Measurements from ENCODE around the gene SPAG4. TPM values are rescaled to one million over a fixed set of nuclear protein-coding genes. Genes with fewer than 3 reads are reported as not detected.

SPAG4 gene
- total RNA-seq, 1 donor from 2014 or later, result 3.3 TPM

DNA sequence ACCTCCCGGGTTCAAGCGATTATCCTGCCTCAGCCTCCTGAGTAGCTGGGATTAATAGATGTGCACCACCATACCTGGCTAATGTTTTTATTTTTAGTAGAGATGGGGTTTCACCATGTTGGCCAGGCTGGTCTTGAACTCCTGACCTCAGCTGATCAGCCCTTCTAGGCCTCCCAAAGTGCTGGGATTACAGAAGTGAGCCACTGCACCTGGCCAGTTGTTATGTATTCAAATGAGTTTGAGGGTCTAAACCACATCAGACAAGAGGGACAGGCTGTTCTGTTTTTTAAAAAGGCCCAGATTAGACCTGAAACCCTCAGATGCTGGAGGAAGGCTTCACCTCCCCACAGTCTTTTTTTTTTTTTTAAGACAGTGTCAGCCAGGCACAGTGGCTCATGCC is 4.1 kb upstream of the SPAG4 start:
- peaks cover 11% of the 10 kb centered on the region for H3K27me3 Mint-ChIP-seq (ENCODE audit: insufficient read depth, low read depth)
- H3K9ac ChIP-seq, result no peak overlapping the region
- H3K9me3 Mint-ChIP-seq, result no peaks in the 10 kb centered on the region

DNA sequence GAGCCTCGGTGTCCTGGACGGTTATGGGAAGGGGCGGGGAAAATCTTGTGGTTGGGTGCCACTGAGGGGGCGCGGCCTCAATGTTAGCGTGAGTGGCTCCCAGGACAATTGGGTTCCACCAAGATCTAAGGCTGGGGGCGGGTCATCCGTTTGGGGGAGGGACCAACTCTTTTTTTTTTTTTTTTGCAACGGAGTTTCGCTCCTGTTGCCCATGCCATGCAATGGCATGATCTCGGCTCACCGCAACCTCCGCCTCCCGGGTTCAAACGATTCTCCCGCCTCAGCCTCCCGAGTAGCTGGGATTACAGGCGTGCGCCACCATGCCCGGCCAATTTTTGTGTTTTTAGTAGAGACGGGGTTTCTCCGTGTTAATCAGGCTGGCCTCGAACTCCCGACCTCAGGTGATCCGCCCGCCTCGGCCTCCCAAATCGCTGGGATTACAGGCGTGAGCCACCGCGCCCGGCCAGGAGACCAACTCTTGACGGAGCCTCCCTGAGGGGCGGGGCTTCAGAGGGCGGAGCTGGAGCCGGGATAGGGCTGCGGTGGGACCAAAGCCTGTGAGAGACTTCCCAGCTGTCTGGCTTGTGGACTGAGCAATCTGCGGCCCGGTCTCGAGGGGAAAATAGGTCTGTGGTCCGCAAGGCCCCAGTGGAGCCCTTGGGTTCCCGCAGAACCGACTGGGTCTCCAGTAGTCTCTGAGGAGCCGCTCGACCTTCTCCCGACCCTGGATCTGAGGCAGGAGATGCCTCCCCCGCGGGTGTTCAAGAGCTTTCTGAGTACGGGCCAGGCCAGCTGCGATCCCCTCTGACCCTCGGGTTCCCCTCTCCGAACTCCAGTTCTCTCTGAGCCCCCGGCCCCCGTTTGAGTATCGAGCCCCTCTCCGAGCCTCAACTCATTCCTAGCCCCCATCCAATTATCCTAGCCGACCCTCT is 1.1 kb downstream of the SPAG4 start:
- Mint-ChIP-seq H3K4me1 (peaks cover 22% of the 10 kb centered on the region), H3K27ac (no peak overlapping the region), H3K27me3 (ENCODE audit: insufficient read depth, low read depth) (peaks cover 11% of the 10 kb centered on the region), H3K9me3 (no peaks in the 10 kb centered on the region), H3K4me3 (peak overlapping the region; percentile 91), H3K36me3 (peaks cover 9% of the 10 kb centered on the region)
- Histone ChIP-seq H3K9me3 (ENCODE audit: low read depth) (no peaks in the 10 kb centered on the region), H3K27ac (no peak overlapping the region), H2AFZ (replicated peaks) (no peak overlapping the region), H3K9ac (no peak overlapping the region), H4K20me1 (ENCODE audit: low read depth) (peaks cover 3% of the 10 kb centered on the region), H3K27me3 (peaks cover 15% of the 10 kb centered on the region), H3K4me1 (peaks cover 14% of the 10 kb centered on the region), H3K4me3 (peak overlapping the region; percentile 46), H3F3A (ENCODE audit: low read depth) (peaks cover 58% of the 10 kb centered on the region), H3K4me2 (peak overlapping the region; percentile 94), H3K79me2 (ENCODE audit: low read depth) (no peaks in the 10 kb centered on the region), H3K36me3 (no peaks in the 10 kb centered on the region)
- TF ChIP-seq EZH2 (IDR thresholded peaks at IDR 0.05) (no peak), CTCF (IDR thresholded peaks at IDR 0.05) (no peak)
- DNase-seq (ENCODE audit: low spot score), result peak; percentile 100

More for the DNA sequence above, 4.1 kb upstream of the SPAG4 start:
- no peak for DNase-seq (ENCODE audit: low spot score)
- Histone ChIP-seq H3K27me3 (peaks cover 4% of the 10 kb centered on the region), H3K4me2 (no peak overlapping the region), H3K27ac (no peak overlapping the region), H2AFZ (replicated peaks) (no peak overlapping the region), H3K79me2 (ENCODE audit: low read depth) (no peaks in the 10 kb centered on the region), H3F3A (ENCODE audit: low read depth) (peaks cover 11% of the 10 kb centered on the region), H3K9me3 (ENCODE audit: low read depth) (no peaks in the 10 kb centered on the region), H3K36me3 (no peaks in the 10 kb centered on the region), H3K4me1 (no peaks in the 10 kb centered on the region), H3K4me3 (no peak overlapping the region), H4K20me1 (ENCODE audit: low read depth) (no peaks in the 10 kb centered on the region)
- Mint-ChIP-seq H3K4me1 (peaks cover 3% of the 10 kb centered on the region), H3K36me3 (no peaks in the 10 kb centered on the region), H3K27ac (no peak overlapping the region), H3K4me3 (no peak overlapping the region)
- no peak for TF ChIP-seq EZH2 (IDR thresholded peaks at IDR 0.05)
- TF ChIP-seq CTCF (IDR thresholded peaks at IDR 0.05), result no peak
- no peak for TF ChIP-seq EZH2phosphoT487 (IDR thresholded peaks at IDR 0.05)

- peaks cover 67% of the 10 kb centered on the region for H3F3A ChIP-seq (ENCODE audit: low read depth)
- peaks cover 3% of the 10 kb centered on the region for H4K20me1 ChIP-seq (ENCODE audit: low read depth)
- peak; percentile 79 for DNase-seq (ENCODE audit: low spot score)
- peaks cover 15% of the 10 kb centered on the region for H3K27me3 ChIP-seq
- H3K27ac ChIP-seq, result no peak overlapping the region
- TF ChIP-seq EZH2 (IDR thresholded peaks at IDR 0.05) (no peak), EZH2phosphoT487 (IDR thresholded peaks at IDR 0.05) (no peak), CTCF (IDR thresholded peaks at IDR 0.05) (peak; percentile 54)
- Mint-ChIP-seq H3K27ac (no peak overlapping the region), H3K36me3 (peaks cover 12% of the 10 kb centered on the region), H3K9me3 (no peaks in the 10 kb centered on the region), H3K4me3 (peak overlapping the region; percentile 91), H3K4me1 (peaks cover 22% of the 10 kb centered on the region), H3K27me3 (ENCODE audit: insufficient read depth, low read depth) (peaks cover 11% of the 10 kb centered on the region)
- H2AFZ ChIP-seq (replicated peaks), result no peak overlapping the region
- peaks cover 14% of the 10 kb centered on the region for H3K4me1 ChIP-seq
- H3K79me2 ChIP-seq (ENCODE audit: low read depth), result no peaks in the 10 kb centered on the region
- H3K4me2 ChIP-seq, result peak overlapping the region; percentile 94
- peak overlapping the region; percentile 46 for H3K4me3 ChIP-seq
- H3K36me3 ChIP-seq, result no peaks in the 10 kb centered on the region
- H3K9me3 ChIP-seq (ENCODE audit: low read depth), result no peaks in the 10 kb centered on the region
- no peak overlapping the region for H3K9ac ChIP-seq
Measured at GRCh38 chr20:35617397-35618262, 2.0 kb downstream of the SPAG4 start.
